Measurements from ENCODE around the gene RAD51AP2.

DNA sequence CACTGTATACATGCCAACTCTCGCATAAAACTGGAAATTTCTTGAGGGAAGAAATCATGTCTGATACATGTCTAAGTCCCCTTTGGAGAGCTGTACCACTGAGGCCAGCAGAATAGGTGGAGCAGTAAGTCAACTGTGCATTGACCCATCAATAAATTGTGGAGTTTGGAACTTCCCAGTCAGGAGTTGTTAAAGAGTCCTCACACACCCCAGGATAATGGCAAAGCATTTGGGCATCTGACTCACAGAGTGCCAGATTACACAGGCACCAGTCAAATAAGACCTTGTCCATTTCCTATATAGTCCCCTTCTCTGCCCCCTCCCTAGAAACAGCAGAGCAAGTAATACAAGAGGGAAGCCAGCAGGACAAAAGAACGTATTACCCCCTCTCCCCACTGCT lies 32.7 kb upstream of the RAD51AP2 start:
- TF ChIP-seq GATA2 (IDR thresholded peaks at IDR 0.05; ENCODE audit: low read depth, low read length) (no peak), GATA3 (IDR thresholded peaks at IDR 0.05; ENCODE audit: low read depth, low read length) (no peak)

Data from SH-SY5Y (cell line).